MM.1S (cell line): Measurements from ENCODE around the gene LZTS3.

ENCODE experiments used
- EZH2 ChIP-seq: fragments of 300-600 bp; sonication (generic); optimal IDR thresholded peaks from 2 replicates; pipeline ENCODE3; 2017; ENCODE audit warnings: low read depth, mild to moderate bottlenecking, antibody characterized with exemption, low read length, mixed read lengths
- EZH2phosphoT487 ChIP-seq: fragments of 300-600 bp; sonication (generic); IDR thresholded peaks from 2 replicates; pipeline ENCODE4 v1.6.1; 2018; ENCODE audit warnings: antibody characterized with exemption, low read length
- TF ChIP-seq, protein P1 (sequence below): fragments of 300-600 bp; sonication (generic); IDR thresholded peaks from 2 replicates; pipeline ENCODE4 v1.5.1; 2016; ENCODE audit warnings: antibody characterized with exemption, low read length, mixed read lengths

DNA sequence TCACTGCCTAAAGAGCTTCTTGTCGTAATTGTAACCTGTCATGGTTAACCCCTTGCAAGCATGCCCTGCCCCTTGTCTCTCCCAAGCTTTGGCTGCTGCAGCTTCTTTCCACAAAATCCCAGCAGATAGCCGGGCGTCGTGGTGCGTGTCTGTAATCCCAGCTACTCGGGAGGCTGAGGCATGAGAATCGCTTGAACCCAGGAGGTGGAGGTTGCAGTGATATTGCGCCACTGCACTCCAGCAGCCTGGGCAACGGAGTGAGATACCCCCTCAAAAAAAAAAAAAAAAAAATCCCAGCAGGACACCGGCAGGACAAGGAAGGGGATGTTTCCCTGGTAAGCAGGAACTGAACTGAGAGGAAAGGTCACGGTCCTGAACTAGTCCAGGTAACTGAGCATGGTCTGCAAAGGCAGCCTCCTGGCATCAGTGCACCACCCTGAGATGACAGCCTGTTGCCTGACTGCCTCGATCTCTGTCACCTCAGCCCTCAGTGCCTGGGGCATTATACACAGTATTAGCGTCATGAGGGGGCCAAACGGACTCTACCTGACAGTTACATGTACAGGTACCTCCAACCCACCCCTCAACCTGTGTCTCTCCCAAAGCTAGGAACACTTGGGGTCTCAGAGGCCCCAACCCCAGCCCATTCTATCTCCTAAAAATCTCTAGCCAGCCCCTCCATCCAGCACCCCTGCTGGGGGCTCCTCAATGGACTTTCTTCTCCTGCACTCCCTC lies 1.8 kb downstream of the LZTS3 start:
- no peak for TF ChIP-seq EZH2
- TF ChIP-seq, protein P1, sequence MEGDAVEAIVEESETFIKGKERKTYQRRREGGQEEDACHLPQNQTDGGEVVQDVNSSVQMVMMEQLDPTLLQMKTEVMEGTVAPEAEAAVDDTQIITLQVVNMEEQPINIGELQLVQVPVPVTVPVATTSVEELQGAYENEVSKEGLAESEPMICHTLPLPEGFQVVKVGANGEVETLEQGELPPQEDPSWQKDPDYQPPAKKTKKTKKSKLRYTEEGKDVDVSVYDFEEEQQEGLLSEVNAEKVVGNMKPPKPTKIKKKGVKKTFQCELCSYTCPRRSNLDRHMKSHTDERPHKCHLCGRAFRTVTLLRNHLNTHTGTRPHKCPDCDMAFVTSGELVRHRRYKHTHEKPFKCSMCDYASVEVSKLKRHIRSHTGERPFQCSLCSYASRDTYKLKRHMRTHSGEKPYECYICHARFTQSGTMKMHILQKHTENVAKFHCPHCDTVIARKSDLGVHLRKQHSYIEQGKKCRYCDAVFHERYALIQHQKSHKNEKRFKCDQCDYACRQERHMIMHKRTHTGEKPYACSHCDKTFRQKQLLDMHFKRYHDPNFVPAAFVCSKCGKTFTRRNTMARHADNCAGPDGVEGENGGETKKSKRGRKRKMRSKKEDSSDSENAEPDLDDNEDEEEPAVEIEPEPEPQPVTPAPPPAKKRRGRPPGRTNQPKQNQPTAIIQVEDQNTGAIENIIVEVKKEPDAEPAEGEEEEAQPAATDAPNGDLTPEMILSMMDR = no peak
- TF ChIP-seq EZH2phosphoT487 = no peak
